K562 (cell line): ENCODE measurements around the gene MATCAP1. TPM values are rescaled to one million over a fixed set of nuclear protein-coding genes. Genes with fewer than 3 reads are reported as not detected.

Experiments
- ATAC-seq: fragments of 200-7000 bp; cut with Tn5 transposase; 3 replicates; pipeline ENCODE4 v1.9.1; 2020; ENCODE audit warnings: moderate library complexity
- BruUV-seq: library from RNA; stranded (reverse); fragments of 400-500 nt; replicated peaks from 2 replicates; lab custom pipeline; 2021; lab: Mats Ljungman, UMichigan
- CTCF ChIA-PET: fragments of 300-600 bp; formaldehyde crosslinking; extraction: SDS; loops from one replicate; lab custom pipeline; 2021; ENCODE audit warnings: low intra/inter-chr PET ratio; lab: Yijun Ruan, JAX
- POLR2A ChIA-PET: fragments of 300-600, 350-650 bp; sonication (Branson Sonifier 250); formaldehyde crosslinking; extraction: SDS; loops from one replicate; lab custom pipeline; 2021; ENCODE audit warnings: antibody characterized with exemption, inconsistent platforms; lab: Yijun Ruan, JAX
- DNase-seq, 4 experiments: peaks; one replicate each; pipeline versions ENCODE4 v3.0.0 to v3.0.0-alpha.2; 2011 to 2018; ENCODE audit warnings: low spot score in 3 of 4, mixed read lengths in 3 of 4; ENCODE audit errors: extremely low read depth in 1 of 4
- FAIRE-seq: peaks from 2 replicates; lab custom pipeline; 2011; peaks lifted over from hg19 to GRCh38; lab: Jason Lieb, UNC
- H2AFZ ChIP-seq: 2 replicates; pipeline ENCODE4 v1.6.0; 2011; ENCODE audit warnings: low read depth, low read length, control low read depth, inconsistent platforms
- H3K27ac ChIP-seq: fragments of 200-600 bp; 3 replicates; pipeline ENCODE4 v1.8.0; 2011; ENCODE audit warnings: low read depth, mild to moderate bottlenecking, control low read depth, inconsistent platforms, low read length, moderate library complexity, mixed read lengths; ENCODE audit errors: extremely low read depth
- H3K27me3 ChIP-seq, 2 experiments: fragments of 300-600 bp in 1 of 2; 2 replicates in 1 of 2; 3 replicates in 1 of 2; pipeline versions ENCODE4 v1.6.0 to v1.8.0; 2011; ENCODE audit warnings: inconsistent platforms in 2 of 2, low read length in 2 of 2, mild to moderate bottlenecking in 1 of 2, mixed read lengths in 1 of 2, moderate library complexity in 1 of 2; ENCODE audit not compliant: control insufficient read depth in 2 of 2, insufficient read depth in 2 of 2
- H3K36me3 ChIP-seq: fragments of 300-600 bp; 3 replicates; pipeline ENCODE4 v1.8.0; 2011; ENCODE audit warnings: mild to moderate bottlenecking, low read length, inconsistent platforms; ENCODE audit not compliant: control insufficient read depth, insufficient read depth
- H3K4me1 ChIP-seq, 2 experiments: fragments of 200-600 bp in 1 of 2; replicated peaks in 1 of 2; 2 replicates in 1 of 2; 3 replicates in 1 of 2; pipeline versions ENCODE4 v1.5.1 to v1.8.0; 2011; ENCODE audit warnings: inconsistent platforms in 2 of 2, low read length in 2 of 2, mild to moderate bottlenecking in 1 of 2, mixed read lengths in 1 of 2, moderate library complexity in 1 of 2; ENCODE audit not compliant: control insufficient read depth in 2 of 2, insufficient read depth in 2 of 2
- H3K4me2 ChIP-seq: 2 replicates; pipeline ENCODE4 v1.6.1; 2011; ENCODE audit warnings: low read length, control low read depth, inconsistent platforms, mixed read lengths; ENCODE audit not compliant: insufficient read depth
- H3K4me3 ChIP-seq: fragments of 200-600 bp; sonication (generic), shearing (Covaris generic); 2 replicates; pipeline ENCODE4 v1.5.1; 2016; ENCODE audit warnings: control low read depth, inconsistent platforms
- H3K79me2 ChIP-seq: fragments of 200-600 bp; 3 replicates; pipeline ENCODE4 v1.8.0; 2011; ENCODE audit warnings: low read length, inconsistent platforms; ENCODE audit not compliant: control insufficient read depth, insufficient read depth
- H3K9ac ChIP-seq, 2 experiments: 2 replicates each; pipeline versions ENCODE4 v1.6.0 to v1.6.1; 2011; ENCODE audit warnings: low read depth in 2 of 2, low read length in 2 of 2, control low read depth in 1 of 2, inconsistent platforms in 1 of 2, mild to moderate bottlenecking in 1 of 2, mixed read lengths in 1 of 2; ENCODE audit not compliant: insufficient read depth in 1 of 2
- H3K9me1 ChIP-seq: one replicate; pipeline ENCODE4 v1.6.0; 2011; ENCODE audit warnings: inconsistent platforms, mild to moderate bottlenecking, low read length, moderate library complexity; ENCODE audit not compliant: control insufficient read depth, insufficient read depth
- H3K9me3 ChIP-seq: replicated peaks from 2 replicates; pipeline ENCODE4 v1.5.1; 2011; ENCODE audit warnings: low read depth, low read length, inconsistent platforms; ENCODE audit not compliant: control insufficient read depth, insufficient read depth
- H4K20me1 ChIP-seq: replicated peaks from 2 replicates; pipeline ENCODE4 v1.6.1; 2011; ENCODE audit warnings: low read length, inconsistent platforms, mixed read lengths; ENCODE audit not compliant: control insufficient read depth, insufficient read depth
- NFIC ChIP-seq: fragments of 450-650 bp; IDR thresholded peaks from 2 replicates; pipeline ENCODE4 v1.6.1; 2017; ENCODE audit warnings: mild to moderate bottlenecking, inconsistent platforms
- OTX1 ChIP-seq: fragments of 450-650 bp; formaldehyde crosslinking; IDR thresholded peaks from 2 replicates; pipeline ENCODE4 v1.4.0; 2022; ENCODE audit warnings: mild to moderate bottlenecking
- POLR2G ChIP-seq: fragments of 200-400 bp; formaldehyde crosslinking; IDR thresholded peaks from 2 replicates; pipeline ENCODE4 v1.6.1; 2017; ENCODE audit warnings: low read depth, mild to moderate bottlenecking, antibody characterized with exemption, low read length, moderate library complexity
- RFX1 ChIP-seq: fragments of 450-650 bp; IDR thresholded peaks from 2 replicates; pipeline ENCODE4 v1.6.1; 2016; ENCODE audit warnings: mild to moderate bottlenecking, moderate library complexity
- ZNF778 ChIP-seq: fragments of 450-650 bp; formaldehyde crosslinking; IDR thresholded peaks from 2 replicates; pipeline ENCODE4 v1.4.0; 2020; ENCODE audit warnings: mild to moderate bottlenecking, moderate library complexity
- WGBS: fragments of 100-300 bp; shearing (Covaris generic); methylation state at CpG from one replicate; pipeline ENCODE4 v1.1.6; 2016; ENCODE audit warnings: low coverage, mixed read lengths; ENCODE audit not compliant: insufficient coverage; ENCODE audit errors: missing lambda C conversion rate; 5-methylcytosine and 5-hydroxymethylcytosine counted together
- in situ Hi-C: fragments of 300-500 bp; cut with MboI; formaldehyde crosslinking; loops from 4 replicates; pipeline ENCODE4 v1.15.0; 2018; ENCODE audit warnings: inconsistent platforms, mixed read lengths
- intact Hi-C: fragments of 100-400 bp; cut with micrococcal nuclease; formaldehyde crosslinking; loops from 2 replicates; pipeline ENCODE4 v1.14.2; 2022
- polyA plus RNA-seq, 8 experiments: library from polyadenylated mRNA; depleted of rRNA in 4 of 8; stranded (reverse) in 5 of 8; unstranded in 3 of 8; fragments of >200 nt; fragmentation: Nextera tagmentation in 2 of 8; fragmentation: Illumina TruSeq in 1 of 8; extraction: Ambion mirVana in 2 of 8; extraction: Trizol in 1 of 8; gene quantifications; 2 replicates each; pipeline versions ENCODE4 v1.2.1 to v1.2.3, GENCODE V29; 2011 to 2014; ENCODE audit warnings: inconsistent platforms in 1 of 8, missing spikeins in 1 of 8
- total RNA-seq, 7 experiments: library from RNA; depleted of rRNA in 6 of 7; stranded (reverse); fragments of >200 nt in 6 of 7; fragmentation: Illumina TruSeq in 2 of 7; extraction: Trizol in 2 of 7; gene quantifications; 2 replicates each; pipeline versions ENCODE4 v1.2.1 to v1.2.3, GENCODE V29; 2011 to 2021; ENCODE audit warnings: low replicate concordance in 1 of 7

The MATCAP1 gene
- total and polyA plus RNA-seq, 9 of the 15 experiments (the other 6 are each of a cell fraction or from before 2014, with no cell fraction given), result 3.4 to 20.5 (median 10.3) TPM

GRCh38 chr16:67176662-67177061 lies 7.1 kb downstream of the MATCAP1 start:
- ATAC-seq (no peak), FAIRE-seq (no peak), DNase-seq (no peak)
- no peaks in the 10 kb centered on the region for H4K20me1 ChIP-seq
- H3K4me1 ChIP-seq, result peaks cover 2 to 48% of the 10 kb centered on the region in 2 experiments; a peak in 4 of 5 replicates
- intact Hi-C loops, result no loop called here
- ChIA-PET POLR2A (interaction anchor here (0.6 to 1.1 kb wide), 5 partner anchors 8 to 249 kb away, joined by 3 to 6 read pairs (median 3); partner anchors contain the start of gene EXOC3L1), CTCF (no interaction called here)
- H3K27ac ChIP-seq, result no peak overlapping the region
- H3K4me2 ChIP-seq, result no peak overlapping the region
- H3K9ac ChIP-seq, result peak overlapping the region in 1 of 2 experiments; percentile 15; a peak in 1 of 4 replicates
- BruUV-seq, result no TSS peak
- H3K9me1 ChIP-seq, result no peaks in the 10 kb centered on the region
- TF ChIP-seq POLR2G (peak; percentile 40; the same call in 1 of the 2 replicates), ZNF778 (CRISPR knock-in tag) (no peak), OTX1 (no peak)
- no peaks in the 10 kb centered on the region for H3K36me3 ChIP-seq
- in situ Hi-C loops, result no loop called here
- WGBS, result 63% methylated on average over 12 of the region's 12 CpGs
- H3K27me3 ChIP-seq, result no peaks in the 10 kb centered on the region
- H2AFZ ChIP-seq, result no peak overlapping the region
- H3K79me2 ChIP-seq, result no peaks in the 10 kb centered on the region
- H3K9me3 ChIP-seq, result no peaks in the 10 kb centered on the region
- H3K4me3 ChIP-seq, result no peak overlapping the region

GRCh38 chr16:67174706-67175231 lies 9.0 kb downstream of the MATCAP1 start:
- Histone ChIP-seq H2AFZ (no peak overlapping the region), H3K4me1 (peaks cover 16 to 55% of the 10 kb centered on the region in 2 experiments; a peak in 4 of 5 replicates), H3K9me3 (no peaks in the 10 kb centered on the region), H4K20me1 (no peaks in the 10 kb centered on the region), H3K4me2 (no peak overlapping the region), H3K9ac (0 out of 4 replicates have a peak overlapping the region, but pooled peaks of 1 of the 2 experiments have one; percentile 13), H3K79me2 (no peaks in the 10 kb centered on the region), H3K9me1 (no peaks in the 10 kb centered on the region), H3K27ac (no peak overlapping the region)
- intact Hi-C loops, result no loop called here
- ATAC-seq (no peak), FAIRE-seq (no peak)
- POLR2A ChIA-PET, result interaction anchor here (0.6 to 1.2 kb wide), 3 partner anchors 24 to 268 kb away, joined by 3 read pairs; partner anchors contain the start of genes B3GNT9 and CES4A
- TF ChIP-seq RFX1 (no peak), NFIC (0 out of 2 replicates have a peak, but pooled peaks have one; percentile 11)
- TF ChIP-seq, all 486 proteins: peak for 1
- in situ Hi-C loops, result loop anchor here (25.0 kb wide), 1 partner anchor 212 kb away; the partner anchor contains the start of gene CES3
- Histone ChIP-seq H3K27me3 (no peaks in the 10 kb centered on the region), H3K4me3 (no peak overlapping the region), H3K36me3 (no peaks in the 10 kb centered on the region)
- CTCF ChIA-PET, result no interaction called here
- 94% methylated on average over 22 of the region's 31 CpGs for WGBS
- no TSS peak for BruUV-seq
- DNase-seq, result no peak
